GM10847 (cell line): ENCODE data around the gene WRNIP1.

Experiments
- POLR2A ChIP-seq: IDR thresholded peaks from 2 replicates; pipeline ENCODE4 v1.6.1; 2011; ENCODE audit not compliant: insufficient read length; ENCODE audit errors: extremely low read depth

Gene WRNIP1

DNA sequence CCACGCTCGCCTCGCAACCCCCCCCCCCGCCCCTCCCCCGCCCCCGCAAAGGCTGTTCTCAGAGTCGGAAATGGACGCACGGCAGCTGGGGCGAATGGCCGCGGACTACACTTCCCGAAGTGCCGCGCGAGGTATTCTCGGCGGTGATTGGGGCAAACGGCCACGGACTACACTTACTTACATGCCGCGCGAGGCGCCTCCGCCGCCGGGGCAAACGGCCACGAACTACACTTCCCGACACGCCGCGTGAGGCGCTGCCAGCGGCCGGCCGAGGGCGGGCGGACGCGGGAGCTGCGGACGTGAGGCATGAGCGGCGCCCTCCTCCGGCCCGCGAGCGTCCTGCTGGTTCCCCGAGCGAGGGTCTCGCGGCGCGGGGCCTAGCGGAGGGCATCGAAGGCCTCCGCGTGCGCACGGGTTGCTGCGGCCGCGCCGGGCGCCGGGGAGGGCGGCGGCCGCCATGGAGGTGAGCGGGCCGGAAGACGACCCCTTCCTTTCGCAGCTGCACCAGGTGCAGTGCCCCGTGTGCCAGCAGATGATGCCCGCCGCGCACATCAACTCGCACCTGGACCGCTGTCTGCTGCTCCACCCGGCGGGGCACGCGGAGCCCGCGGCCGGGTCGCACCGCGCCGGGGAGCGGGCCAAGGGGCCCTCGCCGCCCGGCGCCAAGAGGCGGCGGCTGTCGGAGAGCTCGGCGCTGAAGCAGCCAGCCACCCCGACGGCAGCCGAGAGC, at the start of gene WRNIP1:
Gene WRNIP1 (plus strand): TSS at position 228 of the 730 bp plus-strand sequence. CDS start 230 bp downstream, at position 458.
- TF ChIP-seq POLR2A, result no peak

DNA sequence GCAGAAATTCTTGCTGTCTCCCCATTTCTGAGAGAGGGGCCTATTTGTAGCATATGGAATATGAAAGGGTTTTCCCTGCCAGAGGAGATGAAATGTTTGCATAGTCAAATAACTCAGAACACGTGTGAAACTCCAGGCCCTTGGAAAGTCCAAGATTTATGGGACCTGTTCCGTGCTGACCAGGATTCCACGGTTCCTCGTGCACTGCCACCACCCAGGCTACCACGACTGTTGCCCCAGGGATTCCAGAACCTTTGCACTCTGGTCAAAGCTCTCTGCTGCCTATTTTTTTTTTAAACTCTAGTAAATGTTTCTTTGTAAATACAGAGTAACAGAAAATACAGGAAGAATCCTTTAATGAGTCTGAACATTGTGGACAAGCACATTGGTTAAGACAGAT, 49.5 kb upstream of the WRNIP1 start:
- TF ChIP-seq POLR2A, result no peak

DNA sequence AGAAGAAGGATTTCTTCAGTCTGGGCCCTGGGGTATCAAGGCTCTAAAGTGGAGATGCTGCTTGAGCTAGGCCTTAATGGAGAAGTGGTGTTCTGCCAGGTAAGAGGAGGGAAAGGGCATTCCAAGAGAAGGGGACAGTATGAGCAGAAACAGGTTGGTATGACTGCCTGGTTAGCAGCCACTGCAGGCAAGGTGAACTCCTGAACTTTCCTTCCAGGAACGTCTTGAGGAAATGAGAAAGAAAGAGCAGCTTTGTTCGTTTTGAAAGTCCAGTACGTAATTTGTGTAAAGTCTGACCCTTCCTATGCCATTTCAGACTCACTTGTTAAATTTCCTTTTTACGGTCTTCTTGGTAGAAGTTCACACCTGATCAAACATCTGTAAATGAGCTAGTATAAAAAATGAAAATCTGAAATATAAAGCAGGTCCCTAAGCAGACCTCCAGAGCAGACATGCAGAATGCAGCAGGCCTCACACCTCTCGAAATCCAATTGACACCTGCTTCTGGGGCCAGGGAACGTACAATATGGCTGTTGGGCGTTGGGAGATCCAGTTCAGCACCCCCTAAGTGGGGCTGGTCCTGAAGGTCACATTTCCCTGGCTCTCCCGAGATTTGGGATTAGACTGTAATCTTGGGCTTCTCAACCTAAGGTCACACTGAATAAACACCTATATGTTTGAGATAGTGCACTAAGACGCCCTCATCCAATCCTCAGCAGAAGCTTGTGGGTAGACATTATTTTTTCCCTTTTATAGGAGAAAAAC, 48.1 kb upstream of the WRNIP1 start:
- TF ChIP-seq POLR2A, result no peak

DNA sequence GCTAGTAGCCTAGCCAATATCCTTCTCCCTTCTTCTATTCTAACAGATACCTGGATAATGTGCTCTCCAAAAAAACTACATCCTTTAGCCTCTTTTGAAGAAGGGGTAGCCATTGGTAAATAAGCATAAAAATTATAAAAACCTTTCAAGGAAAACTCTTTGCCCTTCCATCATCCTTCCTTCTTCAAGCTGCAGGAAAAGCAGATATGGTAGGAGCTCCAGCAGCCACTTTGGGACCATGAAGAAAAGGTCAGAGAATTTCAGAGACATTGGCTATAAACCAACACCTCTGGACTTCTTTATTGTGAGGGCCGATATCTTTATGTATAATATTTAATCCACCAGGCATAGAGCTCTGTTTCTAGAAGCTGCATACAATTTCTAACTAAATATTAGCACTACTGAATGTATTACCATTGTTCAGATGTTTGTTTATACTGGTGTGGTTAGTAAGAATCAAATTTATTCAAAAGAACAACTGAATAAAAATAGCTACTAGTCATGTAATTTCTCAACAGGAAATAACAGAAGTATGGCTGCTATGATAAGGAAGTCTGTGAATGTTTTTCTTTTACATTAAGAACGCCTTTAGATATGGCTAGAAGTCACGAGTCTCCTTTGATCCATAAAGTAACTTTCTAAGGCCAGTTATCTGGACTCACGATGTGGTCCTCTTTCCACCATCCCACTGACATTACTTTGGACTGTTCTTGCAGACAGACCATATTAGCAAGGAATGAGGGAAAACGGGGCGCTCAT, 46.7 kb upstream of the WRNIP1 start:
- no peak for TF ChIP-seq POLR2A

DNA sequence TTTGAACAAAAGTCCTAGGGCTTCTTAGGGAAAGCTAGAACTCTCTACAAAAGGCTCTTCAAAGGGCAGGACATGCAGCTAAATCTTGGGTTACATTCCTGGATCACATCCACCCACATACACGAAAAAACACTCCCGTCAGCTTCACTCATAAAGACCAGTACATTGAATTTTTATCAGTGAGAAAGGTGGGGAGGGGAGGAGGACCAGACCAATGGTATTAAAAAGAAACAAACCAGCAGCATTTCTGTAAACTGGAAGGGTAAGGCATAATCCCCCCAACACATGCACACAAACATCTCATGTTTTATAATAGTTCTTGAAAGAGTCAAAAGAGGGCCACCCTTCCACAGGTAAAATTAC, 46.1 kb upstream of the WRNIP1 start:
- TF ChIP-seq POLR2A, result no peak

DNA sequence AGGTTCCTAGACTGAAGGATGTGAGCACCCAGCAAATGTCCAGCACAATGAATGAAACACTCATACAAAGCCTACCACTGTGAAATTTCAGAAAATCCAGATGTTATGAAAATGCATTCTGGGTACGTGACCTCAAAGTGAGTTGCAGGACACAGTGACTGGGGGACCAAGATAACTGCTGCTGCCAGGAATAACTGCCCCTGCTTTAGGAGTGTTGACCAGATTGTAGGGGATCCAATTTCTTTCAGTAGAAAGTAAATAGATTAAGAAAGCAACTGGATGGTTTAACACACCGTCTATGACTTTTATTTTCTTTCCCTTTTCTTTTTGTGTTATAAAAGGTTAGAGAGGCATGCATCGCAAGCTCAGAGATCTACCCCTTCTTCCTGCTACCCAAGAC, 44.0 kb upstream of the WRNIP1 start:
- no peak for TF ChIP-seq POLR2A

DNA sequence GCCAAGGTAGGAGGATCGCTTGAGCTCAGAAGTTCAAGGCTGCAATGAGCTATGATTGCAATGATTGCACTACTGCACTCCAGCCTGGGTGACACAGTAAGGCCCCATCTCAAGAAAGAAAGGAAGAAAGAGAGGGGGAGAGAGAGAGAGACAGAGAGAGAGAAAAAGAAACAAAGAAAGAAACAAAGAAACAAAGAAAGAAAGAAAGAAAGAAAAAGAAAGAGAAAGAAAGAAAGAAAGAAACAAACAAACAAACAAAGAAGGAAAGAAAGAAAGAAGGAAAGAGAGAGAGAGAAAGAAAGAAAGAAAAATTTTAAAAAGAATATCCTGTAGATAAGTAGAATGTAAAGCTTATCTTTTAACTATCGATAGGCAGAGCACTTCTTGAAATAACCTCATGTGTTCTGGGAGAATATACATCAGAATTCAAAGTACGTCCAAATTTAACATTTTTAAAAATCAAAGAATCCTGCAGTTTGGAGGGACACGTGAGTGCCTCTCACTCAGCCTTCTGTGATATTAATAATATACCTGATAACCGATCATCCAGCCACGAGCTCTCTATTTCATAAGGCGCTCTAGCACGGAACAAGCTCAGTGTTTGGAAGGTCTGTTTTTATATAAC, 39.7 kb upstream of the WRNIP1 start:
- TF ChIP-seq POLR2A, result no peak

DNA sequence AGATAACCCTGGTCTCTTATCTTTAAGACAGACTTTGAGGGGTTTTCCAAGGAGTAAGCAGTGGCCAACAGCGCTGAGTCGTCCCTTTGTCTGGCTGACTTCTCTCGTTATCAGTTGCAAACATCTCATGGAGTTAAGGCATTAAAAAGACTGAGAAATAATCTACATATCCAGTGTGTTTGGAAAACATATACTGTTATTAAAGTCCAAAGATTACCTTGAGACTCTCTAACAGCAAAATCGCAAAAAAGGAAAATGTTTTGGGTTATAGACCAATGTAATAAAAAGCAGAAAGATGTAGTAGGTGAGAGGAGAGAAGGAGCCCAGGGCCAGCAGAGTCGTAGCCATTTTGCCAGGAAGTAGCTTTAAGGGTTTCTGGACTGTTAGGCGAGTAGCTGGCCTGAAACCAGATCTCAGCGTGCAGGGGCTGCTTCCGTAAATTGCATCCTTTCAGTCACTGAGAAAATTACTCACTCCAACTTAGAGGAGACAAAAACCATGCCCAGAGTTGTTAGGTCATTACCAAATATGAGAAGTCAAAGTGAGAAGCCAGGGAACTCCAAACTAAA, 39.1 kb upstream of the WRNIP1 start:
- TF ChIP-seq POLR2A, result no peak

DNA sequence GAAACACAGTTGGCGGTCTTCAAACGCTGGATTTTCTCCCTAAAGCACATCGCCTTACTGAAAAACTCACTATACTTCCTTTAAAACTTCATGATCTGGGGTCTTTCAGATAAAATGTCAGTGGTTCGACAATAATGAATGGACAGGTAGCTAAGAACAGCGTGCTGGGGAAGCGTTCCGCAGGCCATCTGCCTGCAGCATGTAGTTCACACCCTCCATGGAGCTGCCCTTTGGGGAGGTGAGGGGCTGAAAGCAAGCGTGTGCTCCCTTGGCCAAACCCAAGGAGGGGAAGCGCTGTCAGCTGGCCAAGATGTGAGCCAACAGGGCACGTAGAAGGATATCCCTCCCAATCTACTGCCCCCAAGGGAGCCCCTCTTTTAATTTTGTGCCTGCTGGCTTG, 35.3 kb upstream of the WRNIP1 start:
- TF ChIP-seq POLR2A, result no peak

DNA sequence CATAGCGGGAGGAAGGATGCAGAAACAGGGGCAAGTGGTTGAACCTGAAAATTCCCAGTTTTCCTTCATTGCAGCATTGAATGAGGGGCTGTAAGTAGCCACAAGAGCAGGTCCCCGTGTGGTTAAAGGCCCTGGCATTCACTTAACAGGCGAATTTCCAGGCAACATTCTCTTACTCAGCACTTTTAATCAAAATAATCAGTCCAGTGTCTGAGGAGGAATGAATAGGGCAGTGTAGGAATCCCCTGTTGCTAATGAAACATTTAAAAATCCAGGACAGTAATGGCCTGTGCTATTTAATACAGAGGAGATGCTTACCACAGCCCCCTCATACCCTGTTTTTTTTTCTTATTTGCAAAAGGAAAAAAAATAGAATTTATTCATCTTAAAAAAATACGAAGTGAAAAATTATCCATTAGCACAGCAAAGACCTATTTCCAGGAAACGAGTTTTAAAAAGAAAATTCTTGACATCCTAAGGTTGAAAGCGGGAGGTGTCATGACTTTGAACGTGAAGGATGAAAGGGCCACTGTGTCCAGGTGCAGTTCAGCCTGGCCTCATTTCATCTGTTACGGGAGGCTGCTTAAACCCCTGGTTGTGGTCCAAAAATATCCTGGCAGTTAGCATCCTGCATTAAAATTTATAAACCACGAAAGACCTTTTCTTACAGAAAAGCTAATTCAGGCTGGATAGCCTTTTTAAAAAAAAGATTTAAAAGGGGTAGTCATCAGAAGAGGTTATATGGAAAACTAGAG, 34.7 kb upstream of the WRNIP1 start:
- no peak for TF ChIP-seq POLR2A

DNA sequence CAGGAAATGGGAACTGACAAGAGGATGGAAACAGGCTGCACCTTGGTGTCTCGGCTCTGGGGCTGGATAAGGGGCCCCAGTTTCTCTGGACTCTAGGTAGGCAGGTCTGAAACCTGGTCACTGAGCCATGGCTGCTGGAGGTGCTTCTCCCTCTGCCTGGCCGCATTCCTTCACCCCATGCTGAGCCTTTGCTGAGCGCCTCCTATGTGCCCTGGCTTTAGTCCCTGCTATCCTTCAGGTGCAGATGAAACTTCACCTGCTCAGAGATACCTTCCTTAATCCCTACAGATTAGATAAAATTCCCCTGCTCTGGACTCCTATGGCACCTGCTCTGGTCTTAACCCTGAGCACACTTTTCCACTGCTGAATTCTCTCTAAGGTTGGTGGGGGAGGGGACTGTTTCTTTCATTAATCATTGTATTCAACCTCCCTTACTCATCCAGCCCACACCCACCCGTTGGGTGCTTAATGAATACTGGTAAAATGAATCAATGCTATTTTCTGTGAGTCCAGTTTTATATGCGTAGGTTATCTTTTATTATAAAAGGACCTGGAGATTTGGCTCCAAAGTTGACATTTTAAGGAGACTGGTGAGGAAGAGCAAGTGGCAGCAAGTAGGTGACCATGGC, 33.8 kb upstream of the WRNIP1 start:
- no peak for TF ChIP-seq POLR2A

DNA sequence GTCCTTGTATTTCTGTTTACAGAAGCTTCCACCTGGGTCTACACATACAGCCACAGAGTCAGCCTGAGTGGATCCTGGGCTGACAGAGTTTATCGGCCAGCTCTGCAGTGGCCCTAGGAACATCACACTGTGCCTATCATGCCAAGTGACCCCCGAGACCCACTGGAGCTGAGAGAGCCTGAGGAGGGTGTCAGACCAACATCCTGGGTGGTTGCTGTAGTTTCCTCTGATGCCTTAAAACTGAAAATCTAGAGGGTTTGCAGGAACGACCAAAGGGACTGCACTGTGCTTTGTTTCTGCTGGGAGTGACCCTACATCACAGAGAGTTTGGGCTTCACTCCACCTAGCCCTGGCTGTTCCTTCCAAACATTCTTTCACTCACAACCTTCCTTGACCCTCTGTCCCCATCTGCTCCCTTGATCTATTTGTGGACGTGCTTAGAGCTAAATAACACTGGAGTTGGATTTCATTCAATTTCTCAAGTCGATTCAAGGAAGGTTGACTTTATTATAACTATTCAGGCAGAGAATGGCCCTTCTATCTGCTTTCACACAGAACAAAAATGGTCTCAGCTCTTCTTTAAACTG, 32.6 kb upstream of the WRNIP1 start:
- TF ChIP-seq POLR2A, result no peak

DNA sequence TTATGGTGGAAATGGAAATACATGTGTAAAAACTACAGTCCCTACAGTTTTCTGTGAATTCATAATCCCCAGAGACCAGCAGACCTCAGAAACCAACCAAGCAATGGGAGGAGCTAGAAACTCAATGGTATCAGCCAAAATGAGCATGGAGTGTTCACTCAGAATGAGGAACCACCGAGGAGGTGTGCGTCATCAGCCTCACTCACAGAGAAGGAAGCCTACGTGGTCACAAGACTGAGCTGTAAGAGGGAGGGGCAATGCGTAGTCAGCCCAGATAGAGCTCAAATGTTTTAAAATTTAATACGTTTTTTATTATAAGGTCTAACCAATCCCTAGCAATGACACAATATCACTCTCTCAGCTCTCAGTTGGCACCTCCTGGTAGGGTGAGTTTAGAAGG, 31.9 kb upstream of the WRNIP1 start:
- TF ChIP-seq POLR2A, result no peak
